NCI-H345 treated with DMSO at 0.1 percent for 48 hours (cell line): ENCODE results near the gene FZR1.

Experiments
- DNase-seq: peaks from one replicate; lab custom pipeline; 2025; ENCODE audit not compliant: unreplicated experiment; lab: John Stamatoyannopoulos, UW

The FZR1 gene

DNA sequence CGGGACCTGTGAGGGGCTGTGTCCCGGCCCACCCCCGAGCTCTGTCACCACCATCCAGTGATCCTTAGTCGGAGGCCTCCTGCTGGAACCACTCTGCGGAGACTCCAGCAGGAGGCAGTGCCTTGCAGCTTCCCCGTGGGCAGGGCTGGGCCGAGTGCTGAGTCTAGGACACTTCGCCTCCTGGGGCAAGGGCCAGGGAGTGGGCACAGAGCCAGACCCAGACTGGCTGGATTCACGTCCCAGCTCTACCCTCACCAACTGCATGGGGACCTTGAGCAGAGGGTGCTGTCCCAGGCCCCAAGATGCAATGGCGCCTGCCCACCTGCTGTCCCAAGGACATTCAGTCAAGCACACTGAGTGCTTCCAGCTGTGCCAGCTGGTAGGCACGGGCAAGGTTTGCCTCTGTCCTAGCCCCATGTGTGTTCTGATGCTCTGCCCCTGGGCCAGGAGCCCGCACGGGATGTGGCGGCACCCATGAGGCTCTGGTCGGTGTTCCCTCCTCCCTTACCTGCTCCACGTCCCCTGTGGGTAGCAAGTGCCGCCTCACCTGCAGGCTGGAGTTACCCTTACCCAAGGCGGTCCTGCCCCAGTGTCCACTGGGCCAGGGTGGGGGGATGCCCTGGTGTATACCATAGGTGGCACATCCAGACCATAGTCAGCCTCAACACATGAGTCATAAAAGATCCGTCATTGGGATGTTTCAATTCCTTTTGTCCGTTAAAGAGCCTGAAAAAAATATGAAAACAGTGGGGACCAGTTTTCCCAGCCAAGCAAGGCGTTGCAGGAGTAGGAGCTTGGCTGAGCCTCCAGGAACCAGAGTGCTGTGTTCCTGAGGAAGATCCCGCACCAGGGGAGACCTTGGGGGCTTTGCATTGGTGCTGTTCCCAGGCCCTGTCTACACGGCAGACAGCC lies 7.4 kb downstream of the FZR1 start:
- no peak for DNase-seq

DNA sequence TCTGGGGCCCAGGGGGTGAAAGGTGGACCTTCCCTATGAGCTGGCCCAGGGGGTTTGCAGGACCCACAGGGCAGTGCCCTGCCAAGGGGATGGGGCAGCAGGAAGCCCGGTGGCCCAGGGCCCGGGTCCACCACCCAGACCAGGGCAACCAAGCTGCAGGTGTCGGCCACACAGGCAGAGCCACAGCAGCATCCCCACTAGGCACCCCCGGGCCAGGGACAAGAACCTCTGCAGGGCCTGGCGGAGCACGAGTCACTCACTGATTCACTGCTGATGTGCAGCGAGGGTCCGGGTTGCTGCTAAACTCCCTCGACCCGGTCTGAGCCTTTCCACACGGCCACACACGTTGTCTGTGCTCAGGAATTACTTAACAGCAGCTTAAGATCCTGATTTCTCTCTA lies 8.8 kb downstream of the FZR1 start:
- DNase-seq: no peak

DNA sequence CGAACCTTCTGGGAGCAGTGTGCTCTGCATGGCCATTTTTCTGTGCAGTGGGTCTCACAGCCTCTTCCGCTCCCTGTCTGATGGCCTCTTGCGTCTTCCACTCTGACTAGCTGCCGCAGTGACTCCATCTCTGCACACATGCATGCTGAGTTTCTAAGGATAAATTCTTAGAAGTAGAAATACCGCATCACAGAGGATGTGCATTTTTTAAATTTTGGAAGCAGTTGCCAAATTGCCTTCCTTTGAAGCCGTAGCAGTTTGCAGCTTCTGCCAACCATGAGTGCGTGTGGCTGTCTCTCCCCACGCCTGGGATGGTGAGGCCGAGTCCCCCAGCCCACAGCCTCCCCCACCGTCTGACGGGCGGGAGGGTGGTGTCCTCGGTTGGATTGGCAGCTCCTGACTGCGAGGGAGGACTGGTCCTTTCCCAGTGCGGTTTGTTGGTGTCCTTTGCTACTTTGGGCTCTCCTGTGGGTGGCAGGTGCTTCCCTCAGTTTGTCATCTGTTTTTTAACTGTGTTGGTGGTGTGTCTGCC lies 9.8 kb downstream of the FZR1 start:
- DNase-seq: no peak

DNA sequence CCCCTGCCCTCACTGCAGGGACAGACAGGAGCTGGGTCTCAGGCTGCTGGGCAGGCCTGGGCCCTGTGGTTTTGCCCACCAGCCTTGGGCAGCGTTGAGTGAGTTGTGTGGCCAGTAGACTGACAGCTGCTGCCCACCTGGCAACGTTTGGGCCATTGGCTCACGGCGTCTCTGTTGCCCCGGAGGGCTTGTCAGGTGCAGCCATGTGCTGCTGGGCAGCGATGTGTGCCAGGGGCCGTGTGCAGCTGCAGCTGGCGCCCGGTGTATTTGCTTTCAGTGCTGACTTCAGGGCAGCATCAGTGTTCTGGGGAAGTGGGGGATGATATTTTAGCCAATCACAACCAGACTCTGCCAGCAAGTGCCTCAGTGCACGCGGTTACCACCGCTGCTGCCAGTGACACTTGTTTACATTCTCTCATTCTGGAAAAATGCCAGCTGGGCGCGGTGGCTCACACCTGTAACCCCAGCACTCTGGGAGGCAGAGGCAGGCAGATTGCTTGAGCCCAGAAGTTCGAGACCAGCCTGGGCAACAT lies 10.6 kb downstream of the FZR1 start:
- peak; percentile 65 for DNase-seq

DNA sequence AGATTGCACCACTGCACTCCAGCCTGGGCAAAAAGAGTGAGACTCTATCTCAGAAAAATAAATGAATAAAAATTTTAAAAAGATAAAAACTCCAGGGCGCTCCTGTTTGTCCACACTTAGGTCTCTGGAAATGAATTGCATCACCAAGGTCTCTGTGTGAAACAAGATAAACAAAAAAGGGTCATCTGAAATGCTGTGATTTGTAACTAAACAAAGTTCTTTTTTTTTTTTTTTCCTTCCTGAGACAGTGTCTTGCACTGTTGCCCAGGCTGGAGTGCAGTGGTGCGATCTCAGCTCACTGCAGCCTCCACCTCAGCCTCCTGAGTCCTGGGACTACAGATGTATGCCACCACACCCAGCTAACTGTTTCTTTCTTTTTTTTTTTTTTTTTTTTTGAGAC lies 11.5 kb downstream of the FZR1 start:
- DNase-seq: no peak

DNA sequence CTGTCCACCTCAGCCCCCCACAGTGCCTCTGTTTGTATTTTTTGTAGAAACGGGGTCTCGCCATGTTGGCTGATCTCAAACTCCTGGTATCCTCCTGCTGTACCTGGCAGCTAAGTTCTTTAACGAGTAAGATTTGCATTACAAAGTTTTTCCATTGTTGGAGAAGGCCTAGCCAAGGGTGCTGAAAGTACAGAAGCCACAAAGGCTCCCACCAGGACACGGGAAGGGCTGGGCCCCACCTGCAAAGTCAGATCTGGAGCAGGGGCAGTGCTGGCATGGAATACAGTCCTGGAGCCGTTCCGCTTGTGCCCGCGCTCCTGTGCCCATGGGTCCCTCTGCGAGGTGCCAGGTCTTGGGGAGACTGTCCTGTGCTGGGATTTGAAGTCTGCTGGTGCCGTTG lies 12.1 kb downstream of the FZR1 start:
- no peak for DNase-seq

DNA sequence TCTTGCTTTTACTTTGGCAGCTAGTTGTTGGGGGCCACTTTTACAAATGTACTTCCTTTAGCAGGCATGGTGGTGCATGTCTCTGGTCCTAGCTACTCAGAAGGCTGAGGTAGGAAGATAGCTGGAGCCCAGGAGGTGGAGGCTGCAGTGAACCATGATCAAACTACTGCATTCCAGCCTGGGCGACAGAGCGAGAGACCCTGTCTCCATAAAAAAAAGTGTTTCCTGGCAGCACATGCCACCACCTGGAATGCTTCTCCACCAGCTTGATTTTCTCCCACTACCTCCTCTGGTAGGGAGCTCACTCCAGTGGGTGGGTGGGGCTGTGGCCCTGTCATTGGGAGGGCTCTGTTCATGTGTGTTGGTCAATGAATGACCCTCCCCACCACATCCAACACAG lies 12.5 kb downstream of the FZR1 start:
- no peak for DNase-seq

DNA sequence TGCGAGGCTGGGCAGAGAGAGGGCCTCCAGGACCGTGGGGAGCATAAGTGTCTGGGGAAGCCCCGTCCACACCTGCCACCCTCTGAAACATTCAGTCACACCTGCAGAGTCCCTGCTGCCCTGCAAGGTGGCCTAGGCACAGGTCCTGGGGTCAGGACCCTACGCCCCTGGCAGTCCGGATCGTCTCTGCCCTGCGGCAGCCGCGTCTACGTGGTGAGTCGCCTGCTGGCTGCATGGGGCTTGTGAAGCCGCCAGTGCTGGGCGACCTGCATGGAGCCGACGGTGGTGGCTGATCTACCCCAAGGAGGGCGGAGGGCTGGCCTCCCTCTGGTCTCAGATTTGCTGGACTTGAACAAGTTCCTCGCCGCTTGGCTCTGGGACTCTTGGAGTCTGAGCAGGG lies 13.0 kb downstream of the FZR1 start:
- DNase-seq: no peak

DNA sequence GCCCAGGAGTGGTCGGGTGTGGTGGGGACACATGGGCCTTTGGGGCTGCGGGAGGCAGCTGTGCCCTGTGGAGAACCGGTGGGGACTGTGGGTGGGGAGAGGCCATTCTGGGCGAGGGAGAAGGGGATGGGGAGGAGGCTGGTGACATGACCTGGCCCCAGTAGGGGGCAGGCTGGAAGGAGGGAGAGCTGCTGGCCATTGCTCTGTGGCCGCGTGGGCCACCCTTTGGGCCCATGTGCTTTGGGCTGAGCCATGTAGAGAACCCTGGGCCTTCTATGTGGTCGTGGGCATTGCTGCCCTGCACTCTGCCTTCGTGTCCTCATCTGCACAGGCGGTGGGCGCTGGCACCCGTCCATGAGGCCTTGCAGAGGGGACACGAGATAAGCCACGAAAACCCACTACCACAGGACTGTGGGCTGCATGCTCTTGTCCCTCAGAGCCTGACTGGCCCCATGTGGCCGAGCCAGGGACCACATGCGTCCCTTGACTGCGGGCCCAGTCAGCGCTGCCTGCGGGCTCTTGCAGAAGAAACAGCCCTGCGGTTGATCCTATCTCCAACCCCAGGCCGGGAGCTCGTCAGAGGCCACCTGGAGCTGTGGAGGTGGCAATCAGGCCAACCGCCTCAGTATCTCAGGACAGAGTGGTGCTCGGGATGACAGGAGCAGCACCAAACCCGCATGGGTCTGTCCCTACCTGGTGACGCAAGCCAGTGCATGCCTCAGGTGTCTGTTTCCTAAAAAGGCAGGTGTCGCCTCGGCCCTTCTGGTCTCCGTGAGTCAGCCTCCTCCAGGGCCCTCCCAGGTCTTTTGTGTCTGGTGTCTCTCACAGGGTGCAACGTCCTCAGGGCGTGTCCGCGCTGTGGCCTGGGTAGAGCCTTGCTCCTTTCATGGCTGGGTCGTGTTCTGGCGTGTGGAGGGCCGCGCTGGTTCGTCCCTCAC lies 14.3 kb downstream of the FZR1 start:
- no peak for DNase-seq

DNA sequence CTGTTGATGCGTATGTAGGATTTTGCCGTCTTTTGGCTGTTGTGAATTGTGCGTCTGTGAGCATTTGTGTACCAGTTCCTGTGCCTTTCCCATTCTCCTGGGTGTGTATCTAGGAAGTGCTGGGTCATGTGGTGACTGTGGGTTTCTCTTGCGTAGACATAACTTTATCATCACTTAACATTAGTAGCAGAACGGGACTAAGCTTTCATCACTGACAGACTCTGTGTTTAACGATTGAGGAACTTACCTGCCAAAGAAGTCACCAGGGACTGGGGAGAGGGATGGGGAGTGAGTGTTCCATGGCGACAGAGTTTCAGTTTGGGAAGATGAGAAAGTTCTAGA lies 15.0 kb downstream of the FZR1 start:
- DNase-seq: no peak

DNA sequence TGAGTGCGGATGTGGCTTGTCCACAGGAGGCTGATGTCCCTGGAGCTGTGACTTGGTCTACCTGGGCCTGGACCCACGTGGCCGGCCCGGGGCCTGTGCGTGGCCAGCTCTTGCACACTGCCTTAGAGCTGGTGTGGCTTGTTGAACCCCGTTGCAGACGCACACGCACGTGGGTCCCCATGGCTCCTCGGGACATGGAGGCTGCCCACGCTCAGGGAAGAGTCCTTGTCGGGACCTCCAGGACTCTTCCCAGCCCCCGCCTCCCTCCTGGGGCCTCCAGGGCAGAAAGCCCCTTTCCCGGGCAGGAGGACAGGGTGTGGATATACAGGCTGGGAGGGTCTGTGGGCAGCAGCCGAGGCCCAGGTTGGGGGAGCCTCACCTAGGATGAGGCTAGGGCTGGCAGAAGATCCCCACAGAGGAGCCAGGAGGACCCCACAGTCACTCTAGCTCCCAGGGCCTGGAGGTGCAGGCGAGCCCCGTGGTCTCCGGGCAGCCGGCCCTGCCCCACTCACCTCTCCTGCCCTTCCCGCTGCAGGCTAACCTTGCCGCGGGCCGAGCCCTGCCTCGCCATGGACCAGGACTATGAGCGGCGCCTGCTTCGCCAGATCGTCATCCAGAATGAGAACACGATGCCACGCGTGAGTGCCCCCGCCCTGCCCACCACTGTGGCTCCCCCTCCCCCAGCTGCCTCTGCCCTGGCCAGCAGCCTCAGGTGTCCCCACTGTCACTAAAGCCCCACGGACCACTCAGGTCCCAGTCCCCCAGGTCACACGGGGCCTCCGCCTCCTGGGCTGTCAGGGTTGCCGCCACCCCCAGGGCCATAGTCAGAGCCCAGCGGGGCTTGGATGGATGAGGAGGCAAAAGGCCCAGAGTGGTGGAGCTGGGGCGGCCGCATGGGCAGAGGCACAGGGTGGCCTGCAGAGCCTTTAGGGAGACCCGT lies 16.6 kb downstream of the FZR1 start:
- no peak for DNase-seq

DNA sequence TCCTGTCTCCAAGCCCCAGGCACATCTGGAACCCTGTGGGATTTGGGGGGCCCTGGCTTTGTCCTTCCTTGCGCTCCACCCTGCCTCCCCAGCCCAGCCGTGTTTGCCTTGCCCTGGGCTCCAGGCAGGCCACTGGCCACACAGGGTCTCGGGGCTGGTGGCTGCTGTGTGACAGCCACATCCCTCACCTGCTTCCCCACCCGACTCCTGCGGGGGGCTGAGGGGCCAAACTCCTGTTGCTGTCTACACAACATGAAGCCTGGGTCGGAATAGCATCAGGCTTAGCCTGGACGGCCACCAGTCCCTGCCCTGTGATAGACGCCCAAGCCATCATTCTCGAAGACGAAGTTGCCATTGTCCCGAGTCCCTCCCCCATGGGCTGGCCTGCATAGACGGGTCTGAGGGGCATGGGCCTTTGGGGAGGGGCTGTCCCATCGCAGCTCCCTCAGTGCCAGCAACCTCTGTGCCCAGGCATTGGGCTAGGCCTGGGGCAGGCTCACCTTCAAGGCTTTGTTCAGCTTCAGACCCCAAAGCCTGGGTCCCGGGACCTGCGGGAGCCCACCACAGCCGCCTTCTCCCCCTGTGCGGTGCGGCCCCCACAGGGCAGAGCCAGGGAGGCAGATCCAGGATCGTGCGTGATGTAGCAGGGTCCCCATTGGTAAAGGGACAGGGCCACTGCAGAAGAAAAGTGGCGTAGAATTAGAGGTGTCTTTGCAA lies 17.4 kb downstream of the FZR1 start:
- DNase-seq: no peak

DNA sequence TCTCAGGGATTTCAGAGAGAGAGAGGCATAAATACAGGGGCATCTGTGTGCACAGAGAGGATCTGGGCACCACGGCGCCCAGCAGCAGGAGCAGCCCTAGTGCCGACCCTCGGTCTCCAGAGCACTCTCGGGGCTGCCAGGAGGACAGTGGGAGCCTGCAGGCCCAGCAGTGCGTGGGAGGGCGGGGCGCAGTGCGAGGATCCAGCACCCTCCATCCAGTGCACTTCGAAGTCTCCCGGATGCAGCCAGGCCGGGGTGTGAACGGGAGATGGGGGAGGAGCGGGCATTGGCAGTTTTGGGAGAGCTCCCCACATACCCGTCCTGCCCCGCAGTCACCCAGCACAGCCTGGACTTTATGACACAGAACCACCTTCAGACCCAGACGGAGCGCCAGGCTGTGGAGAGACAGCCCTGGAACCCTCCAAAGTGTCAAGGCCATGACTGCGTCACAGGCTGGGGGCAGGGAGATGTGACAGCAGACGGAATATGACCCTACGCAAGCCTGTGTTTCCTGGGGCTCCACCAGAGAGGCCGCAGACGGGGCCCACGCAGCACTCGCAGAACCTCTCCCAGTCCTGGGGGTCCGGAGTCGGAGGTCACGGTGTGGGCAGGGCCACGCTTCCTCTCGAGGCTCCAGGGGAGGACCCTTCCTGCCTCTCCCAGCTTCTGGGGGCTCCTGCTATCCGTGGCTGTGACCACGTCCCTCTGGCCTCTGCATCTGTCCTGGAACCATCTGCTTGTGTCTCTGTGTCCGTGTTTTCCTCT lies 18.1 kb downstream of the FZR1 start:
- DNase-seq: no peak

DNA sequence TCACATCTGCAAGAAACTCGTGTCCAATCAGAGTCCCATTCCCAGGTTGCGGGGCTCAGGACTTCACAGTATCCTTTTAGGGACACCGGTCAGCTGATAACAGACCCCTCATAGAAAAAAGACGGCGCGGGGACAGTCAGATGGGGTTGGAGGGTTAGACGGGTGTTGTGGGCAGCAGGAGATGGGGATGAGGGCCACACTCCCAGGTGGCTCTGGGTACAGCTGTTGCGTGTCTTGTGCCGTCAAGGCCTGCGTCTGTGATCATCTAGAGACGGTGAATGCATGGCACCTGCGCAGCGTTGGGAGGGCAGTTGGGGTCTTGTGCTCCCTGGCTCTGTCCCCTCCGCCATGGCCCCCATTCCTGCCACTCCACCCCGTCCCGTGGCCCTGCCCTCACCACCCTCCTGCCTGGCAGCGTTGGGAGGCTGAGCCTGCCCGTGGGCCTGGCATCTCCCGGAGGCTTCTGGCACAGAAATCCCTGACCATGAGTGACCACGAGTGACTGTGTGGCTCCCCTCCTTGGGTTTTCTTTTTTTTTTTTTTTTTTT lies 18.9 kb downstream of the FZR1 start:
- no peak for DNase-seq

DNA sequence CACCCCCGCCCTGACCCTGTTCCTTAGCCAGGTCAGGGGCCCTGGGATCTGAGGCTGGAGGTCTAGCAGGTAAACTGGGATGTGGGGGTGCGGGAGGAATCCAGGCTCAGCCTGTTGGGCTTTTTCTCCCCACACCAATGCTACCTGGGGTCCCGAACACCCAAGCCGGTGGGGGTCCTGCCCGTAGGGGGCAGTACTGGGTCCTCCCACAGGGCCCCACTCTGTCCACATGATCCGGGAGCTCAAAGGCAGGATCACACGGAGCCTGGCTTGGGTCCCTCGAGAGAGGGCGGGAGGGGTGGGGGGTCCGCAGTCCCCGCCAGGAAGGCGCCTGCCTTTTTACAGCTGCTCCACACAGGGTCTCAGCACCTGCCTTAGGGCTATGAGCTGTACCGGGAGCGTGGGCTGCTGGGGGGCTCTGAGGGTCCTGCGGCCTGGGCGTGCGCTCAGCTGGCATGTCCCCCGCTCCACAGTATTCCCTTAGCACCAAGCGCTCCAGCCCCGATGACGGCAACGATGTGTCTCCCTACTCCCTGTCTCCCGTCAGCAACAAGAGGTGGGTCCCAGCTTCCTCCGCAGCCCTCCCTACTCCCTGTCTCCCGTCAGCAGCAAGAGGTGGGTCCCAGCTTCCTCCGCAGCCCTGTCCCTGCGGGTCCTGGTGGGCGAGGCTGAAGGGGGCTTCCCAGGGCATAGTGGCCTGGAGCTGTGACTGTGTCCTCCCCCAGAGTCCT lies 20.6 kb downstream of the FZR1 start:
- no peak for DNase-seq

DNA sequence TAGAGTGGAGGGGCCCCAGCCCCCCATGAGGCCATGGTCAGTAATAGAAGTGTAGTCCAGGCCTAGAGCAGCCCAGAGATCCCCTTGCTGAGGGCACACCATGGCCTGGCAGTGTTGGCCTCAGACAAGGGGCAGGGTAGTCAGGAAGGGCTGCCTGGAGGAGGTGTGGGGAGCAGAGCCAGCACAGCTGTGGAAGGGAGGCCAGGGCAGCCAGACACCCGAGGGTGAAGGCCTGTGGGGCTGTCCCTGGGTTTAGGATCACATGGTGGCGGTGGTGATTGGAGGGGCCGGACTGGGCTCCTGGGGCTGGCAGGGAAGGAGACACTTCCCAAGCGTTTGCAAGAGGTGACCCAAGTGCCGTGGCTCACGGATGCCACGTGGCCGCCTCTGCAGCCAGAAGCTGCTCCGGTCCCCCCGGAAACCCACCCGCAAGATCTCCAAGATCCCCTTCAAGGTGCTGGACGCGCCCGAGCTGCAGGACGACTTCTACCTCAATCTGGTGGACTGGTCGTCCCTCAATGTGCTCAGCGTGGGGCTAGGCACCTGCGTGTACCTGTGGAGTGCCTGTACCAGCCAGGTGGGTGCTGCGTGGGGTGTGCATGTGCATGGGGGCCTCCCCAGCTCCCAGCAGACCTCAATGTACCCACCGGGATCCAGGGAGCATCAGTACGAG lies 21.3 kb downstream of the FZR1 start:
- no peak for DNase-seq

DNA sequence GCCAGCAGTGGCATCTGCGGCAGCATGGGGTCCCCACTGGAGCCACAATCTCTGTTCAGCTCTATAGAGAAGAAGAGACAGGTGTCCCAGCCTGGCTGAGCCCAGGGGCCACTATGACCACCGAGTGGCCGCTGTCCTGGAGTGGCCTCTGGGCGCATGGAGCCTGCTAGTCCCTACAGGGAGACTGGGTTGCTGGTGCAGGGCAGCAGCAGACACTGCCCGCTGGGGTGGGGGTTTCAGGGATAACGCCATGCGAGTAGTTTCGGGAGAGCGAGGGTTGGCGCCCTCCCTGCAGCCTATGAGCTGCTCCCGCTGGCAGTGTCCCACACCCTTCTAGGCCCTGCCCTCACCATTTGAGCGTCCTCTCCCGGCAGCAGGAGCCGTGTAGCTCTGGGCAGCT lies 22.0 kb downstream of the FZR1 start:
- no peak for DNase-seq
